NCI-H1930 (cell line): ENCODE measurements around the gene ZNF521.
A peak's percentile ranks its signal among the peaks of the same experiment; 100 is the strongest.

Source experiments
- DNase-seq, 2 experiments: peaks; one replicate each; lab custom pipeline; 2025; lab: John Stamatoyannopoulos, UW

Gene ZNF521

DNA sequence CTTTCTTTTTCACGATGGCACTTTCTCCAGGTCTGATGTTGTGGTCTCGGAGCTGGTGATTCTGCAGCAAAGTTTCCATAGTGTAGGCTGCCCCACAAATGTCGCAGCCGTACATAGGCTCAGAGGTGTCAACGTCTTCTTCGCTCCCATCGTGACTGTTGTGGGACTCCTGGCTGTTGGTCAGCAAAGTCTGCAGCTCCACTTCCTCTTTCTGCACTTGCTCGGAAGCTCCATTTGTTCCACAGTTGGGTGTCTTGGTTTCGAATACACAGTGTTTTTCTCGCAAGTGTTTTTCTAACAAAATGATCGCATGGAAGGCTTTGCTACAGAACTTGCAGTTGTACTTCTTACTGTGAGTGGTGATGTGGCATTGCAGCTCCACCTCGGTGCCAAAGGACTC is 126.8 kb downstream of the ZNF521 start:
- no peak for DNase-seq

- no peak for DNase-seq
Measured at GRCh38 chr18:25223899-25224886, 127.8 kb downstream of the ZNF521 start.

- no peak for DNase-seq
Measured at GRCh38 chr18:25223211-25223610, 128.8 kb downstream of the ZNF521 start.

GRCh38 chr18:25222648-25223047 is 129.3 kb downstream of the ZNF521 start:
- no peak for DNase-seq

DNA sequence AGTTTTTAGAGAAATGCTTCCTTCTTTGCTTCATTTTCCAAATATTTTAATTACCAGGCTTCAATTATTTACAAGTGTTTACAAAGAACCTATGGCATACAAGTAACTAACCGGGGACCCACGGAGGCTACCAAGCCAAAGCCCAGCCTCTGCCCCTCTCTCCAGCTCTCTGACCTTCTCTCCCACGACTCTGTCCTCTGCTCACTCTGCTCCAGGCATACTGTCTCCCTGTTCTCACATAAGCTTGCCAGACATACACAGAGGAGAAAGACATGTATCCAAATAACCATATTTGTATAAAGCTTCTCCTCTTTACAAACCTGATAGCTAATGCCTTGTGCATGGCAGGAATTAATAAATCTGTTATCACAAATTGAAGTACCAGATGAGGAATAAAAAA is 141.3 kb downstream of the ZNF521 start:
- no peak for DNase-seq

GRCh38 chr18:25192065-25192464 is 159.9 kb downstream of the ZNF521 start:
- DNase-seq: no peak

GRCh38 chr18:25190472-25190871 is 161.5 kb downstream of the ZNF521 start:
- no peak for DNase-seq

DNA sequence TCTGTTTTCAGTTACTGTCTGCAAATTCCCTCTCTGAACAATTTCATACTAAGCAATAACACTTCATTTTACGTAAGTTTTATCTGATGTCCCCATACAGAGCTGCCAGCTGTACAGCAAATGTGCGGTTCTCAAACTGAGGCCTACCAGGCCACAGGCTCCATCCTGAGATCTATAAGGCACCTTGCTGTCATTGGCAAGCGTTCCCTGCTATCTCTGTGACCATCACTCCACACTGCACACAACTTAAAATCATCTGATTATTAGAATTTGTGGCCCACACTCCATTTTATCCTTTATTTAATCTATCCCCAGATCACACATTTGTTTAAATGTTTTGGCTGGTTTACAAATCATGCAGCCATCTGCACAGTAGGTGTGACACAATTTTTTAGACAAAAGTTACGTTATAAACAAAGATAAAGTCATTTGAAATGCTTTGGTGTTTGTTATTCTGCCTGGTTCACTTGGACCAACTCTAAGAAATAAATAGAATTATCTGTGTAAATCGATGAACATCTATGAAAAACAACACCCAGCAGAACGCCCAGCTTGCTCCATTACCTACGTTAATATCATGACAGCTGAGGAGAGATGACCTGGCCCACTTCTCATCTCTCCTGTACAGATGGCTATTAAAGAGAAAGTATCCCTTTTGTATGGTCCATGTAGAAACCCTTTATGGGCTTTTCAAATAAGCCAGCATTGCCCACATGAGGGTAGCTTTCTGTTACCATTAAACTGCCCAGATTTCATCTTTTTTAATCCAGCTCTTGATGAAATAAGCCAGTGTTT is 162.4 kb downstream of the ZNF521 start:
- no peak for DNase-seq

DNA sequence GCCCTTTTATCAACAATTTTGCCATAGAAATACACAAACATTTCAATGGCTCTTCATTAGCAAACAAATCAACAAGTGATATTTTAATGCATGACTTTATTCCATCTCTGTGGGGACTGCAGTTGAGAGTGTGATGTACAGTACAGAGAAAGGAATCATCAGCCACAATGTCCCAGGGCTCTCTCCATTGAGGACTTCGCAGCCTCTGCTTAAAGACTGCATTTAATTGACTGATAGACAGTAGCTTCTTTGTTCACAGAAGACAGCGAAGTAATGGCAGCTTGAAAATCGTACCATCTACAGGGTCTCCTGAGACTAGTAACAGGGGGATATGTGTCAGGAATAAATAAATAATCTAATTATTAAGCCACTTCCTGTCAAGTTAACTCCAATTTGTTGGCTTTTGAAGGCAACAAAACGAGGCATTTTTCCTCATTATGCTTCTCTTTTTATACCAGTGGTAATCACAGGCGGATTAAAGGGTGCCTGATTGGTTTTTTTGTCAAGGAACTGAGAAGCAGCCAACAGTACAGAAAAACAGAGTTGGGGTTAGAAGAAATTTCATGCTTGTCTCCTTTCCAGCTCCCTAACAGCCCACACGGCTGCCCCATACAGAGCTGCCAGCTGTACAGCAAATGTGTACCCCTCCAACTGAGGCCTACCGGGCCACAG is 164.3 kb downstream of the ZNF521 start:
- DNase-seq: peak; percentile 24 to 50

DNA sequence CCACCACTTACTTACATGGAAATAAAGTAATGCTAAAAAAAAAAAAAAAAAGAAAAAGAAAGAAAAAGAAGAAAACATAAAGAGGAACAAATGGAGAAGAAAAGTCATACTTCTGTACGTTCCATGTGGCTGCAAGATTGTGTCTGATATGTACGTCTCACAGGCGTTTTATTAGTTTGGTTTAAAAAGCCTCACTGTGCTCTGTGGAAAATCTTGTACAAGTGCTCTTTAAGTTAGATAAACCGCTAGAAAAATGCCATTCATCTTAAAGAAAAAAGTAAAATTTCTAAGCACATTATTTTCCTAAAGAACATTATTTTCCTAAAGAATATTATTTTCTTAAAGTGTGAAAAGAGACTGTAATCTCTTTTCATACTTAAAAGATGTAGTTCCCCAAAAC is 165.1 kb downstream of the ZNF521 start:
- no peak for DNase-seq

DNA sequence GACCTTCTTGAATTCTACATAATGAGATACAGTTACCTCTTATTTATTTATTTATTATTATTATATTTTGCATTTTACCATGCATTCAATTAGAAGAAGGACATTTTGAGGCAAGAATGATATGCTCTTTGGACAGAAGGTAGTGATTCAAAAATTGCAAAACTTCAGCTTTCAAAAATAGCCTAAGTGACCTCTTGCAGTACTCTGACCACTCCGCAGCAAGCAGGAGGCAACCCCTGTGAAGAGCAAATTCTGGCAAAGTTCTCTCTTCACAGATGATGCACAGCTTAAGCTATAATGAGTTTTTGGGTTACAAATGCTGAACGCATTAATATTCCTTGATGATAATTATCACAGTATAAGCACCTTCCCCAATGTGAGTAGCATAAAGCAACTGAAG is 170.0 kb downstream of the ZNF521 start:
- DNase-seq: no peak

GRCh38 chr18:25181581-25181980 is 170.4 kb downstream of the ZNF521 start:
- DNase-seq: no peak

GRCh38 chr18:25180973-25181548 is 170.9 kb downstream of the ZNF521 start:
- DNase-seq: no peak

- DNase-seq: no peak
Measured at GRCh38 chr18:25177631-25178030, 174.3 kb downstream of the ZNF521 start.

- DNase-seq: no peak
Measured at GRCh38 chr18:25176518-25177042, 175.4 kb downstream of the ZNF521 start.

DNA sequence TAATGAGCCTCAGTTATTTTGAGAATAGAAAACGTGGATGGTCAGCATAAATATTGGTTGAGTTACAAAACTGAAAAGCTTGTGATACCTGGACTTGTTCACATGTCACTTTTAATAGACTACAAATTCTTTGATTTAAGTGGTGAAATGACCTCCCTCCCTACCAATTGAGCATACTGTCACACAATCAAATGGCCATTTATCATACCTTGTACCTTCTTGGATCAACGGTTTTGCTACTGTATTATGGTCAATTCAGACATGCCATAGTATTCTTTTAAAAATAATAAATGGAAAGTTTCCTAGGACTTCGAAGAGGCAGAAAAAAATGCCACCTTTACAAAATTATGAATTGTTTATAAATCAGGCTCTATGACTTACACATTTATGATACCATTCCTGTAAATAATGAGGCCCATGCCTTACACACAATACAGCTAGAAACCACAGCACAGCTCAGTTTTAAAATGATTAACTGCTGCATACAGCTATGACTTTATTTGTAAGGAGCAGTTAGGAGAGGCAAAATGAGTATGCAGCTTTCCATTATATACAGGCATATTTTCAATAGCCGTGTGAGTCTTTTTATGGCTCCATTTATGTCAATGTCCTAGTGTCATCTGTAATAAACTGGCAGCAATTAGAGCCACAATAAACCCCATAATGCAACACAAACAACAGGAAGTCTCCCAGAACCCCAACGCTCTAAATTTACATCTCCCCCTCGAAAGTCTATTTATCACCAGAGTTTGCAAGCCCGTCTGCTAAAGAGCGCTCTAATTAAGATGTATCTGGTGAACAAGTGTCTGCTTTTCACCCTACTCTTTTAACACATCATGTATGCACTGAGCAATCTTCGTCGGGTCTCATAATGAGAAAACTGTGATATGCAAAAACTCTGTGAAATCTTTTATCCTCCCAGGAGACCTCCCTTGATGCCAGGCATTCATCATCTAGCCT is 176.1 kb downstream of the ZNF521 start:
- DNase-seq: no peak

- no peak for DNase-seq
Measured at GRCh38 chr18:25174324-25174723, 177.6 kb downstream of the ZNF521 start.

DNA sequence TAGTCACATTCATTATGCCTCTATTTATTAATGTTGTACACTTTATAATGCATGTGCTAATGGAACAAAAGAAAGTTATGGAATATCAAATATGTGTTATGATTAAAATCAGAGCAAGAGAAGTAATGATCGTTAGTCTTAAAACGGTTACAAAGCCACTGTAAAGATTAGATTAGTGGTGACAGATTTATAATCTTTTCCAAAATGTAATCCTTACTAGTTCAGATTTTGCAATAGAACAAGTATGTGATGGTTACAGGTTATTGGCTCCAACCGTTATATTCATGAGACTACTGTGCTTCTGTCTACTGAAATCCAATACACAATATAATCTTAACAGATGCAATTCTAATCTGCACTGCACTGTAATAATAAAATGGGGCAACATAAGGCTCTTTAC is 180.6 kb downstream of the ZNF521 start:
- no peak for DNase-seq

GRCh38 chr18:25170402-25170801 is 181.6 kb downstream of the ZNF521 start:
- DNase-seq: no peak

DNA sequence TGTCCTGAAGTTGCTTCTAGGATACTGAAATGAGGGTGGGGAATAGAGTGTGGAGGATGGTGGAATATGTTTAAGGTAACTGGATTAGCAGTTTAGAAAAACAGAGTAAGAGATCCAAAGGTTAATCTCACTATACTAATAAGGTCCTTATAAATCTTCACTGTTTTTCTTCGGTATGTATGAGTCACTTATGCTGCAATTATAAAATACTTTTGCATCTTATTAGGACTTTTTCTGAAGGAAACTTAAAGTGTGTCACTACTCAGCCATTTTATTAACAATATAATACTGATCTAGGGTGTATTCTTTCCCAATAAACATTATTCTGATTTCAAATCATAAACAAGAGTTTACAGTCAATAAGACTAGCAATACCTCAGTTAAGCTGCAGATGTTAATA is 182.3 kb downstream of the ZNF521 start:
- DNase-seq: no peak
